Right lobe of liver (tissue), 4 donors: ENCODE measurements around the gene DYNLRB1.

Experiments used
- POLR2A ChIP-seq: fragments of 450-650 bp; IDR thresholded peaks from one replicate; pipeline ENCODE4 v1.6.1; 2017; ENCODE audit warnings: antibody characterized with exemption, mild to moderate bottlenecking
- TF ChIP-seq, protein P1 (sequence below), 4 donors: fragments of 200-600 bp in 3 of 4; fragments of 450-650 bp in 1 of 4; IDR thresholded peaks; one replicate each; pipeline versions ENCODE4 v1.5.1 to v1.8.0; 2016 to 2022; ENCODE audit warnings: antibody characterized with exemption in 4 of 4, mild to moderate bottlenecking in 2 of 4
- donor health status: DM: no; HTN: no; CAD: no.
- donor health status: DM: no; HTN: no; CAD: no.
- donor health status: DM: no; HTN: yes; CAD: no.

DNA sequence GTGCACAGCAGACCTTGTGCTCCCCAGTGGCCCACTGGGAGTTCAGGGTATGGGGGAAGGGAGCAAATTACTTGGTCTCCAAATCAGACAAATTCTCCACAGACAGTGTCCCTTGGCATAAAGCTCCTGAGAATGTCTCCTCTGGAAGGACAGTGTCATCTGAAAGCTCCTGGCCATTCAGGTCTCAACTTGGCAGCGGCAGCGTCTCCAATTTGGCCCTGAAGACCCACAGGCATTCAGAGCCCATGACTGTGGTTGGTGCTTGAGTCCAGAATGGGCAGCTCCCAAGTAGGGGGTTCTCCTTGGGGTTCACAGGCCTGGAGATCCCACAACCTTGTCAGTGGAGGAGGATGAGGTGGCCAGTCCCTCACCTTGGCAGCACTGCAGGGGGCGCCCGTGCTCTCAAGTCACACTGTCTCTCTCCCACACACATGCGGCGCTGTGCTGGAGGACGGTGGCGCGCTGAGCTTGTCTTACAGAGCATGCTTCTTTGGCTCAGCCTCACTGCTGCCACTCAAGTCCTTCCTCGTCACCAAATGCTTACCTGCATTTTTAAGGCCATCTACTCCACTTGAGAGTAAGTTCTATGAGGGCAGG is 20.7 kb downstream of the DYNLRB1 start:
- no peak for TF ChIP-seq POLR2A
- TF ChIP-seq, protein P1, sequence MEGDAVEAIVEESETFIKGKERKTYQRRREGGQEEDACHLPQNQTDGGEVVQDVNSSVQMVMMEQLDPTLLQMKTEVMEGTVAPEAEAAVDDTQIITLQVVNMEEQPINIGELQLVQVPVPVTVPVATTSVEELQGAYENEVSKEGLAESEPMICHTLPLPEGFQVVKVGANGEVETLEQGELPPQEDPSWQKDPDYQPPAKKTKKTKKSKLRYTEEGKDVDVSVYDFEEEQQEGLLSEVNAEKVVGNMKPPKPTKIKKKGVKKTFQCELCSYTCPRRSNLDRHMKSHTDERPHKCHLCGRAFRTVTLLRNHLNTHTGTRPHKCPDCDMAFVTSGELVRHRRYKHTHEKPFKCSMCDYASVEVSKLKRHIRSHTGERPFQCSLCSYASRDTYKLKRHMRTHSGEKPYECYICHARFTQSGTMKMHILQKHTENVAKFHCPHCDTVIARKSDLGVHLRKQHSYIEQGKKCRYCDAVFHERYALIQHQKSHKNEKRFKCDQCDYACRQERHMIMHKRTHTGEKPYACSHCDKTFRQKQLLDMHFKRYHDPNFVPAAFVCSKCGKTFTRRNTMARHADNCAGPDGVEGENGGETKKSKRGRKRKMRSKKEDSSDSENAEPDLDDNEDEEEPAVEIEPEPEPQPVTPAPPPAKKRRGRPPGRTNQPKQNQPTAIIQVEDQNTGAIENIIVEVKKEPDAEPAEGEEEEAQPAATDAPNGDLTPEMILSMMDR (IDR thresholded peaks at IDR 0.05): peak; percentile 19 to 52 (median 38)
